HS-5 (cell line): ENCODE measurements around the gene DCAF17.
"Not testable (repeated sequence)": the region's sequence is repeated elsewhere in the genome, so short reads cannot be mapped to it uniquely, and the experiment has no call there.

Experiments used
- DNase-seq: peaks from one replicate; pipeline ENCODE4 v3.0.0-alpha.2; 2012; ENCODE audit warnings: low read depth

The DCAF17 gene

GRCh38 chr2:171410624-171411023 is 23.4 kb upstream of the DCAF17 start:
- DNase-seq, result no peak

- no peak for DNase-seq
These were observed 22.8 kb upstream of the DCAF17 start for GRCh38 chr2:171411214-171411613.

GRCh38 chr2:171411791-171412483 is 22.1 kb upstream of the DCAF17 start:
- DNase-seq, result no peak

- DNase-seq, result no peak
These were observed 21.4 kb upstream of the DCAF17 start for GRCh38 chr2:171412571-171413175.

- DNase-seq, result not testable (repeated sequence)
These were observed 19.4 kb upstream of the DCAF17 start for GRCh38 chr2:171414645-171415044.

- DNase-seq, result peak; percentile 94
These were observed 17.8 kb upstream of the DCAF17 start for GRCh38 chr2:171416009-171416926.

GRCh38 chr2:171419333-171419732 is 14.7 kb upstream of the DCAF17 start:
- no peak for DNase-seq

GRCh38 chr2:171420728-171421563 is 13.1 kb upstream of the DCAF17 start:
- no peak for DNase-seq

GRCh38 chr2:171422710-171423495 is 11.1 kb upstream of the DCAF17 start:
- DNase-seq, result not testable (repeated sequence)

GRCh38 chr2:171430516-171431410 is 3.3 kb upstream of the DCAF17 start:
- DNase-seq, result no peak

- DNase-seq, result no peak
These were observed 2.3 kb upstream of the DCAF17 start for GRCh38 chr2:171431677-171432167.

GRCh38 chr2:171432206-171432968 is 1.6 kb upstream of the DCAF17 start:
- DNase-seq, result no peak

GRCh38 chr2:171432969-171433762 is 860 bp upstream of the DCAF17 start:
- DNase-seq, result no peak

- DNase-seq, result no peak
These were observed 338 bp upstream of the DCAF17 start, which contains the start of gene METTL8 for GRCh38 chr2:171433763-171434012. Gene METTL8, minus strand, starts transcription at chr2:171433990. Its CDS starts 41,805 bp downstream, at chr2:171392185.

- peak; percentile 88 for DNase-seq
These were observed 2.3 kb downstream of the DCAF17 start for GRCh38 chr2:171436307-171436706.

- DNase-seq, result no peak
These were observed 7.4 kb downstream of the DCAF17 start for GRCh38 chr2:171441470-171441869.

- no peak for DNase-seq
These were observed 13.6 kb downstream of the DCAF17 start for GRCh38 chr2:171447675-171448074.

- DNase-seq, result no peak
These were observed 17.0 kb downstream of the DCAF17 start for GRCh38 chr2:171451074-171451473.
